Prostate gland (tissue), 2 donors: ENCODE data around the gene KLF5.

Experiments used
- CTCF ChIP-seq, 4 experiments: fragments of 200-600 bp in 2 of 4; fragments of 450-650 bp in 2 of 4; sonication (generic) in 2 of 4; IDR thresholded peaks; 1 replicate in 3 of 4; 2 replicates in 1 of 4; pipeline ENCODE4 v1.5.1; 2016 to 2019; ENCODE audit warnings: antibody characterized with exemption in 4 of 4, mild to moderate bottlenecking in 2 of 4, moderate library complexity in 2 of 4
- POLR2A ChIP-seq: fragments of 450-650 bp; IDR thresholded peaks from one replicate; pipeline ENCODE4 v1.6.1; 2016; ENCODE audit warnings: antibody characterized with exemption, mild to moderate bottlenecking
- POLR2AphosphoS5 ChIP-seq: sonication (generic); formaldehyde crosslinking; IDR thresholded peaks from one replicate; pipeline ENCODE4 v1.6.1; 2017; ENCODE audit warnings: antibody characterized with exemption

GRCh38 chr13:73072239-73072900 is 13.6 kb downstream of the KLF5 start:
- no peak for TF ChIP-seq CTCF (IDR thresholded peaks at IDR 0.05)
- no peak for TF ChIP-seq POLR2AphosphoS5
- TF ChIP-seq POLR2A: no peak
